HG03432 (cell line): ENCODE results near the gene DOCK9.

Experiments
- ATAC-seq: cut with Tn5 transposase; IDR thresholded peaks from one replicate; pipeline ENCODE4 v1.9.1; 2021; ENCODE audit warnings: mild to moderate bottlenecking, moderate library complexity; ENCODE audit not compliant: unreplicated experiment

Gene DOCK9

DNA sequence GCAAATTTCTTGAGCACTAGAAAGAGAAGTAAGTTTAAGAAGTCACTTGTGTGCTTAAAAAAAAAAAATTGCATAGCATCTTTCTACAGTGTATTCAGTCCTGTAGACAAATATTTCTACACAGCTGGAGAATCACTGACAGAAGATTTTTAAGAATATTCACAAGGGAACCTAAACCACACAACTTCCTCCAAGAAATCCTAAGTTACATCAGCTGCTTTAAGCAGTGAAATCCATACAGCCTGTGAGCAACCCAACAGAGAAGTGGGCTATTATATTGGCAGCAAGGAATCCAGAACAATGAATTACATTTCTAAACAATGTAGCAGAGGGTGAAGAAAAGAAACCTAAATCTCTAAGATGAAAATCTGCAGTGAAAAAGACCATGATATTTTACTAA lies 1.5 kb downstream of the DOCK9 start:
- no peak for ATAC-seq

DNA sequence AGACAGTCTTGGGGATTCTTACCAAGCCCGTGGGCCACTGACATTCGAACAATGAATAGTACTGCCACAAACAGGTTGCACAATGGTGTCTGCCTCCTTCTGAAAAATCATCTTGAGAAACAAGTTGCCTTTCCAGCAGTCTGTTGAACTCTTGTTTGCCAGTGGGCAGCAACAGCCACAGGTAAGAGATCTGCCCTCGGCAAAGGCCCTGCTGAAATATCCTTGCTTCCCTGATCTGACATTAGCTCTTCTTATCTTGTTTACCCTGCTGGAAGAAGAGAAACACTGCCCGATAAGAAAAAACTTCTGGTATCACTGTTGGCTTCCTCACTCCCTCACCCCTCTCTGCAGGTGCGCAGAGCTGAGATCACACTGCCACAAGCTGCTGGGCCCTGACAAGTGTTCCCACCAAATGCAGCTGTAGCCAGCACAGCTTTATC lies 2.0 kb downstream of the DOCK9 start:
- ATAC-seq: no peak

DNA sequence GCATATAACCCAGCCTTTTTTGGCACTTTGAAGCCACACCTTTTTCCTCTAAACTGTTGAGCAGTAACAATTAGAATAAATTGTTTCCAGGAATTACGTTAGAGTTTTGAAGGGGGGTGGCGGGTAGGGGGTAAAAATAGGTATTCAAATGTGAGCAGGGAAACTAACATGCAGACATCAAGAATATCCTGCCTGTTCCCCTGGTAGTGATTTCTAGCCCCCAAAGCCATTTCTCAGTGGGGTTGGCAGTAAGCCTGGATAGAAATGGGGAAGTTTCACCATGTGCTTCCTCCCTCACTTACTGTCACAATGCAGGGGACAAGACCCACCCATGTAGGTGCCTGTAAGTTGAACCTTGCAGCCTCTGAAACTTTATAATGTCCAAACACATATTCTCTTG lies 3.8 kb downstream of the DOCK9 start:
- ATAC-seq: no peak

DNA sequence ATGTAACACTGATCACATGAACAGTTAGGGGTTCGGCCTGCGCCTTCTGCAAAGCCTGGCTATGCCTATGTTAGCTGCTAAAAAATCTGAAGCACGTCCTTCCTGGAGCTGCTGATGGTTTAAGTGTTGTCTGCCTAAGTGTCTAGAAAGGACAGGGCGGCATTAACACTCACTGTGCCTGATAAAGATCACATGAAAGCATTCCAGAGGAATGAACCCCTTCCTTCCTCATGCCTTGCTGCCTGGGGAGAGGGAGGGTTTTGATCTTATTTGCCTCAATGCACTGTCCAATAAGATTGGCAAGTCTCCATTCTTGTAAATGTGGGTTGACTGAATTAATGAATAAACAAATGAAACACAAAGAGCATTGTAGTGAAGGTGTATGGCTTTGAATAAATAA lies 5.2 kb downstream of the DOCK9 start:
- no peak for ATAC-seq

DNA sequence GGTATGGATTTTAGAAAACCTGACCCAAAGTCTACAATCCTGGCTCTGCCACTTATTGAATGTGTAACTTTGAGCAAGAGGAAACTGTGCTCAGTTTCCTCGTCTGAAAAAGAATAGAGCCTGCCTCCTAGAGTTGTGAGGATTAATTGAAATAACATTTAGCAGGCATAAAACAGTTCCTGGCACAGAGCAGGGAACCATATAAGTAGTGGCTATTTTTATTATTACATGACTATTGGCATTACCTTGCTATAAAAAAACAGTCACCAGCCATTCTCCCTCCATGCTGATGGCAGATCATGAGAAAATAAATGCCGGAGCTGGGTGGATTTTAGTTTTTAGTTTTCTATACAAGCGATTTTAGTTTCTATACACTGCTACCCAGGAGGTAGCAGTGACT lies 5.8 kb downstream of the DOCK9 start:
- ATAC-seq: no peak

DNA sequence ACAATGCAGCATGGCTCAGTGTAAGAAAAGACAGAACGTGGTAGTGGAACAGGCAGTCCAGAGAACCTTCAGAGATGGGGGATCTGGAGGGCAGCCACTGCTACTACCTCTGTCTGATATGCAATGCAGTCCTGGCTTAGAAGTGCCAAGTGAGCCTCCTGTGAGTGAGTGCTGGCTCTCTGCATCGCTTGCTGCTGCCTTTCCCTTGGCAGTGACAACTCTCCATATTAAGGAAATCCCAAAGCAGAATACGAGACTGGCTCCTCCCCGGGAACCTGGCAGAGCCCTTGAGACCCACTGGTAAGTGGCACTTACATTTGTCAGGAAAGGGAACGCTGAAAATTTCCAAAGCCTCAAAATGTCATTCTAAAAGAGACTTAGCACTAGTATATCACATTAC lies 7.5 kb downstream of the DOCK9 start:
- no peak for ATAC-seq

DNA sequence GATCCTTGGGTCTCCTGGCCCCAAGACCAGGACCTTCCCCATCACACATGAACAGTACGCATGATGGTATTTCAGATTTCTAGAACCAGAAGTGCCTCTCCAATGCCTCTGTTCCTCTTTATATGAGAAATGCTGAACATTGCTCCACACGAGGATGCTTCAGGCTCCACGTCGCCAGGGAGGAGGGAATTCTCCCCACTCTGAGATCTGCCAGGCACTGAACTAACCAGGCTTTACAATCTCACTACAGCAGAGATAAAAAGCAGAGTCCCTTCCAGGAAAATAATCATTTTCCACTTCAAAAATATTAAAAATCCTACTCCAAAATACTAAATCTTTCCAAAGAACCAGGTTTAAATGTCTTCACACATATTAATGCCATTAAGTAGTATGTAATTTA lies 10.4 kb downstream of the DOCK9 start:
- no peak for ATAC-seq

DNA sequence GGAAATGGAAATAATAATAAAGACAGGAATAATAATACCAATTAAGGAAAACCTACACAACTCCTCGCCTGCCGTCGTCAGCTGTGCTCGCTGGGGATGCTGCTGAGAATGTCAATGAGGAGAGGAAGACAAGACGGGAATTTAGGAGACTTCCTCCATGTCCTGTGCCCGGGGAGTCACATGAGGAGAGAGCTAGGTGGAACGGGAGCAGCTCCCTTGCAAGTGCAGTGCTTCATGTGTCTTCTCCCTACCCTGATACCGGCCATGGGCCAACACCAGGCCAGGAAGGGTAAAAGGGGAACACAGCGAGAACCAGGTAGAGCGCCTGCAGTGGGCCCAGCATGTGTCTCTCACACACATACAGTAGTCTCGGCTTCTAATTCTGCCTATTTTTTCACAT lies 11.8 kb downstream of the DOCK9 start:
- ATAC-seq: no peak

DNA sequence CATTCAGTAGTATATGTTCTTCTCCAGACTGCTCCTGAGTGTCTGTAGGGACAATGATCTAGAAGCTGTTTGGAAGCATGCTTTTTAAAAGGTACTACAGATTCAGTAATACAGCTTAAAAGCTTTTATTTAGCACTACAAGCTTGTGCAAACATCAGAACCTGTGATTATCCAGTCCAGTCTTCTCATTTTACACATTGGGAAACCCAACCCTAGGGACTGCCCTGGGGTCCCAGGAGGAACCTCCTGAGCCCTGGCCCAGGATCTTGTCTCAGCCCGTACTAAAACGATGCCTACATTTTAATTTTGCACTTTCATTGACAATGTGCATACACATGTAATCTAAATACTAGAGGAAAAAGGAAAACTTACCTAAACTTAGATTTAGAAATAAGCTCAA lies 12.5 kb downstream of the DOCK9 start:
- no peak for ATAC-seq

DNA sequence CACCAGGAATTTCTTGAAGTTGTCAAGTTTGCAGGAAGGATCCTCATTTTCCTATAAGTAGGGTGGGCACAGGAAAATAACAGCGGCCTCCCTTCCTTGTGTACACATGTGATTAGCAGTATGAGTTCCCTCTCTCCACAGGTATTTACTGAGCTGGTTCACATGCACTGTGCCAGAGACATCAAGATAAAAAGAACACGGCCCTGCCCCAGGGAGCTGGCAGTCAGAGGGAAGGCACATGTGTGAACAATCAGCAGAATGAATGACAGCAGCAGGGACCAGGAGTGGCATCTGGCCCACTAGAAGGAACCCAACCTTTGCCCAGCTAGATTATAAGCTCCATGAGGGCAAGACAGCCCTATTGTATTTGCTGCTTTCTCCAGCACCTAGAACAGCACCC lies 13.9 kb downstream of the DOCK9 start:
- no peak for ATAC-seq

DNA sequence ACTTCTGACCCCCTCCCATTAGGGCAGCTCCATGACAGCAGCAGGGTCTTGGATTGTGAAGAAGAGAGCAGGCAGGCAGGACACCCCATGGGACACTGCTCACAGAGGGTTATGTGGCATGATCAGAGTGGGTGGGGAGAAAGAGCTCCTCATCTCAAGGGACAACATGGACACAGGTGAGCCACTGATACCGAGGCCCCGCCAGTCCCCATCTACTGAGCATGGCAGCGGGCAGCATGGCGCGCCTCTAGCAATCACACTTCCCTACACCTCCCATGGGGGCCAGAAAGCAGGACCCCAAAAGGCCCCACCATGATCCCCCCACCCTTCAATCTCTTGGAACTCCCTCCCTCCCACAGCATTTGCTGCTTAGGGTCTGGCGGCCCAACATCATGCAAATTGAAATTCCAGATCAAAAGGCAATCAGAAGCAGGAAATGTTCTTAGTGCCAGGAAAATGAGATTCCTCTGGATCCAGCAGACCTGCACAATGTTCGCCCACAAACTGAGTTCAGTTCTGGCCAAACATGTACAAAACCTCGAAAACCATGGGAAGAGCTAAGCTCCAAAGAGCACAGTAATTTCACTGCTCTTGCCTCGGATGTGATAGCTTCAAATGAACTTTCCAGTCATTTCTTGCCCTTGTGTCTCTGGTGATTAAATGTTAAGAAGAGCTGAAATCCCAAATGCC lies 14.8 kb downstream of the DOCK9 start:
- no peak for ATAC-seq

DNA sequence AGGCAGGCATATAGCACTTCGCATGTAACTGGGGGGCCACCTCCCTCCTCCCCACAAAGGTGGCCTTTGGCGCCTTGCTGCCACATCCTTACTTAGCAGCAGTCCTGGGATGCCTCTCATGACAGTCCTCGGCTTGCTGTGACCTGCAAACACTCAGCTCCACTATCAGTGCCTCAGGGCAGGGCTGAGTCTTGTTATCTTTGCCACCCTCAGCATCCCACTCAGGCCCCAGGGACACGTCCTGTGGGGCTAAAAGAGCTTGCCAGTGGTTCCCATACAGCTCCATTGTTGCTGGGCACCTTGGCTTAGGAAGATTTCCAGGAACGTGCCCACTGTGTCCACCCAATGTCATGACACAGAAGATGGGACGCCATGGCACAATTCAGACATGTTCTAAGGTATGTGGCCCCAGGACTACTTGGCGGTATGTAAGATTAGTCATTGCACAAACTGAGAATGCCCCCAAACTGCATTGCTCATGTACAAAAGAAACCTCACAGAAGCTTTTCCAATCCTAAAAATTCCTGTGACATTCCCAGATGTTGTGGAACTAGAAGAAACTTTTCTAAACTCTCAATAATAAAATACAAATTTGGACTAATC lies 16.3 kb downstream of the DOCK9 start:
- no peak for ATAC-seq

DNA sequence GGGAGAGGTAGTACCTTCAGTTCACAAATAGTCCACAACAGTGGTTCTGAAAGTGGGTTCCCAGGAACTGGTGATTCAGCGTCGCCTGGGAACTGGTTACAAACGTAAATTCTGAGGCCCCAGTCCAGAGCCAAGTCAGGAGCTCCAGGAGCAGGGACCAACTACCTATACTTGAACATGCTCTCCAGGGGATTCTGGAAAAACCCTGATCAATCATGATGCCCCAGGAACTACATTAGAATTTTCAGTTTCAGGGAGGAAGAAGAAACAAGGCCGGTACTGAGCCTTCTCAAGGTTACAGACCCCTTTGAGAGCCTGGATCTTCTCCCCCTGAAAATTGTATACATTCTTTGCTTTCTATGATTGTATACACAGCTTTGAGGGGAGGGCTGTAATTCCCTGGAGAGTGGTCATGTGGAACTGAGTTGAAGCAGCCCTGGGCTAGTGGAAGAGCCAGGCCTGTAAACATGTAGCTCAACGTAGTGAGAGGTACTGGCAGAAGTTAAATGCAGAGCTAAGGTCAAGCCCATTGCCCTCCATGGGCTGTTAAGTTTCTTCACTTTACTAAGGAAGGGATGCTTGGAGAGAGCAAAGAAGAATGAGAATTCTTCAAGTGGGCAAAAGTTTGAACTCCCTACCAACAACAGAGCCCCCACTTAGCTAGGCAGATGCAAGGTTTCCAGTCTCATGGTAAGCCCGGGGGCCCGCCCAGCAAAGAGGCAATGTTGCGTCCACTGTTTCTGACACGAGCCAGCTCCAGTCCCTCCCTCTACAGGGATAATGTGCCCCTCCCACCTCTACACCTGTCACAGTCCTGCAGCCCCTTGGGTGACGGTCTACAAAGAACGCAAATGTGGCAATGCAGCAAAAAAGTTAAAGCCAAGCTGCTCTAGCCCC lies 17.0 kb downstream of the DOCK9 start:
- no peak for ATAC-seq

DNA sequence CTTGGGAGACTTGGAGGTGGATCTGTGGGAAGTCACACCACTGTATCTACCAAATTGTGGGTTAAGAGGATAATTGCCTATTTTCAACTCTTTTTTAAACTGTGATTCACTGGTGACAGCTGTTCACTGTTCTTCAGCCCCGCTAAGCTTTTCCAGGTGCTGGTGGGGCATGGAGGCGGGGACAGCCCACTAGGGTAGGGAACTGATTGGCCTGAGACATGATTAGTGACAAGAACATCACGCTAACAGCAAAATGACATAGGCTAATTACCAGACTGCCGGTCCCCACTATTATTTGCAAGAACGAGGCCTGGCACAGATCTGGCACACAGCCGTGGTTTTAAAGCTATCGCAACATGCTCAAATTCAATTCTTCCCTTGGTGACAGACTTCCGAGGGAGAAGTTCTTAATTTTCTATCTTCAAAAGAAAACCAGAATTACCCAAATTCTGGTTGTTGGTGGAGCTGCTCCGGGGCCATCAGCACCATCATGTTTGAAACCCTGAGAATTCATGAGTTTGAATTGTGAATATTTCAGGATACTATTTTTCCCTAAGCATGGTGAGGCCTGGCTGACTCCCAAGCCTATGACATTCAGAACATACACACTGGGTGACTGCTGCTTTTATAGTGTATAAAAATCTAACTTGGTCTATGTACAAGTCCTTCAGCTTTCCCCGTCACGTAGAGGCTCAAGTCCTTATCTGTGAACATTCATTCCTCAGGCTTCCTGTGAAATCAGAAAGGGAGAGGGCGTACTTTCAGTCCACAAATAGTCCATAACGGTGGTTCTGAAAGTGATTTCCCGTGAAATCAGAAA lies 17.9 kb downstream of the DOCK9 start:
- no peak for ATAC-seq

DNA sequence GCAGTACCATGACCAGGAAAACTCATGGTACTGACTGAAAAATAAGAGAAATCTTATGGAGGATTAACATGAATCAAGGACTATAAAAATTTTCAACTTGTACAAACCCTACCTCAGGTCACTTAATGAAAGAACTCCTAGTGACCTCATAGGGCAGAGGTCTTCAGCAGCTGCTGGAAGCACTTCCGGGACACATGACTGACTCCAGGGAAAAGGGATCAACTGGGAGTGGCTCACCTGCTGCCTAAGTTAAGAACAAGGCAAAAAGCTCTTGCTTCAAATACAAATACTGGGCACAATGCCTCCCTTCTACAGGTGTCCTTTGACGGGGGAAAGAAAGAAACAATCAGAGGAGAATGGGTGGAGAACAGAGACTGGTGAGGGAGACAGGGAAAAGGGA lies 18.6 kb downstream of the DOCK9 start:
- ATAC-seq: no peak

DNA sequence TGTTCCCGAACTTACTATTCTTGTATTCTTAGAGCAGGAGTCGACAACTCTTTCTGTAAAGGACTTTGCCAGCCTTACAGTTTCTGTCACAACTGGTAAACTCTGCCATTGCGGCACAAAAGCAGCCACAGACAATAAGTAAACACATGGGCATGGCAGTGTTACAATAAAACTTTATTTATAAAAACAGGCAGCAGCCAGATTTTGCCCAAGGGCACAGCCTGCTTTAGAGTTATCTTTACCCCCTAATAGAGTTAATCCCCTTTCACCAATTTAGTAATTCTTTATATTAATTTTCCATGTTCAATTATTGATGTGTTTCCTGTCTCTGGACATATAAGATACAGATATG lies 19.4 kb downstream of the DOCK9 start:
- no peak for ATAC-seq

DNA sequence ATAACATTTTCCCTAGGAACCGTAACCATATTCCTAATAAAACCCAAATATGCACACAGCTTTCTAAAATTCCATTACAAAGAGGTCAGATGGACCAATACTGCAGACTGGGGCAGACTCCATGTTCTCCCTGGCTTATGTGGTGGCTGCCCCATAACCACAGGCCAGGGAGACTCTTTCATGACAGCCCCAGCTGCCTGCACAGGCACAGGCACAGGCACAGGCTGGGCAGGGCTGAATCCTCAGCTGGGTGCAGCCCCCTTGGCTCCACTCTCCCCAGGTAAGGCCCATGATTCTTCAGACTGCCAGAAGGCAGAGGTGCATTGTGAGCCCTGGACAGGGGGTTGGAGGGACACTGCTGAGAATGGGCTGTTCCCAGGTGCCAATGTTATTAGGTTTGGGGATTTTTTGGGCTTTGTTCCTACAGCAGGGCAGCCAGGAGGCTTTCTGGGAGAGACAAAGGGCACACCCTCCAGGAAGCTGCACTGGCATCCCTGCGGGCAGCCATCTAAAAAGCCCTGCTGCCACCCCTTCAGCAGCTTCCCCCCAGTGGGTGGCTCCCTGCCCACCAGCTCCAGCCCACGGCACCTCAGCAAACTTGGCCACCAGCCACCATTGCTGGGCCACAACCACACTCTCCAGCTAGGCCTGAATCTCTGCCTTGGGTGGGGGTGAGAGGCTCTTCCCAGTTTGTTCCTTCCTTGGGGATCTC lies 20.0 kb downstream of the DOCK9 start:
- no peak for ATAC-seq

DNA sequence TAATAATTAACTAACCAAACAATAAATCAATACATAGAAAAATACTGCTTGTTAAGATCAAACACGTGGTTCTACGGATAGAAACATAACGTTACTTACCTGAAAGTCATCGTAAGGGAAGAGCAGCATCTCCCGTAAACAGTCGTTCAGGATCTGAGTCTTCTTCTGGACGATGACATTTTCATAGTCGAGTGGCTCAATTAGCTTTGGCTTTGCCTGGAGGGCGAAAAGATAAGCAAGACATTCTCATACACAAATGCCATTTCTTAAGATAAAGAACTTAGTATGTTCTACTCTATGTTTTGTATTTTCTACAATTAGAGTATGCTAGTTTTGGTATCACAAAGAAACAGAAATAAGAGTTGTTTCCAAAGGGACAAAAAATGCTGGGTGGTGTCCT lies 22.5 kb downstream of the DOCK9 start:
- ATAC-seq: no peak

DNA sequence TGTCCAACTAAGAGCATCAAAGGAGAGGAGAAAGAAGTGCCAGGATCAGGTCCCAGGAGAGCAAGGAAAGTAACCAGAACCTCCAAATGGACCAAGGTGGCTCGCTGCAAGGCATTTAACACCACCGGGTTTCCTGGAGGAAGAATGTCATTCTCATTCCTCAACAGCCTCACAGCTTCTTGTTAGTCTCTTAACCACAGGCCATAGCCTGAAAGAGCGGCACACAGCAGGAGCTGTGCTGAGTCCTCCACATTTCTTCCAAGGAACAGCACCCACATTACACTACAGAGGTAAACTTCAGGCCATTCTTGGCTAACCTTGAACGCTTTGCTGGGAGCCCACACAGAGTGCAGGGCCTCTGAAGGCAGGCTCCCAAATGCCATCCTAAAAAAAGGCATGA lies 23.6 kb downstream of the DOCK9 start:
- no peak for ATAC-seq

DNA sequence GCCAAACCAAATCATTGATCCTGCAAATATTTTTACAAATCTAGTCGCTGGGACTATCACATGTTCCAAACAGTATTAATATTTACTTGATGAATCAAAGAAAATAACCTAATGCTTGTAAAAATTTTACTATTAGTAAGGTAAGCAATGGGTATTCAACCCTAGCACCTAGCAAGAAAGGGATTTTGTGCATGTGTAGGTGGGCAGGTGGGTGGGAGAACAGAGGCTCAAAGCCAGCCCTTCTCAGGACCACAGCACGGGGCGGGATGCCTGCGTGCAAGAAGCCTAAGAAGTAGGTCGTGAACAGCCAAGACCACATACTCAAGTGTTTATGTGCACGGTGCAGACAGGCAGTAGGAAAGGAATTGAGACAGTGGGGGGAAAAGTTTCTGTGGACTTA lies 26.6 kb downstream of the DOCK9 start:
- ATAC-seq: no peak

DNA sequence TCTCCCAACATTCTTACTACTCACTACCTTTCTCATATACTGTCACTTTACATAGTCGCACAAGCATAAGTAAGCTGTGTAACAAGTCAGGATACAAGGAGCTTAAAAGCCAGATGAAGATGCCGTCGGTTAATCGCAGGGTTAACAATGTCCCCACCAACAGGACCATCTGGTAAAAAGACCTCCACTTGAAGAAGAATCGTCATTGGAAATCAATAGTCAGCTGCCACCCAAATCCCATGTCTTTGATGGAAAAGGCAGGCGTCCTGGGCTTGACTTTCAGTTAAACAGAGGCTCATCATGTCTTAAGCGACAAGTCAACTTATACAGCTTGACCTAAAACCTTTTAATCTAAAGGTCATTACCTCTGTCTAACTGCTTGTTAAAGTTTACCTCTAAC lies 27.2 kb downstream of the DOCK9 start:
- no peak for ATAC-seq
